Astrocyte (in vitro differentiated cells and primary cell): Measurements from ENCODE around the gene KRTAP10-6. TPM values are rescaled to one million over a fixed set of nuclear protein-coding genes. Genes with fewer than 3 reads are reported as not detected.

Source experiments
- DNase-seq: peaks from one replicate; pipeline ENCODE4 v3.0.0-alpha.2; 2010; ENCODE audit warnings: low read depth
- FAIRE-seq: peaks from 2 replicates; lab custom pipeline; 2011; peaks lifted over from hg19 to GRCh38; lab: Jason Lieb, UNC
- H2AFZ ChIP-seq: 2 replicates; pipeline ENCODE4 v1.6.0; 2012; ENCODE audit warnings: low read depth, low read length, inconsistent platforms
- H3K27ac ChIP-seq: 2 replicates; pipeline ENCODE4 v1.5.1; 2011; ENCODE audit warnings: low read depth, low read length, inconsistent platforms
- H3K27me3 ChIP-seq: 2 replicates; pipeline ENCODE4 v1.6.0; 2011; ENCODE audit warnings: low read length, inconsistent platforms; ENCODE audit not compliant: insufficient read depth
- H3K36me3 ChIP-seq: 2 replicates; pipeline ENCODE4 v1.5.1; 2011; ENCODE audit warnings: low read length, inconsistent platforms; ENCODE audit not compliant: insufficient read depth
- H3K4me1 ChIP-seq: 2 replicates; pipeline ENCODE4 v1.5.1; 2011; ENCODE audit warnings: low read length, inconsistent platforms; ENCODE audit not compliant: insufficient read depth
- H3K4me2 ChIP-seq: 2 replicates; pipeline ENCODE4 v1.6.0; 2012; ENCODE audit warnings: low read length, inconsistent platforms
- H3K4me3 ChIP-seq: 2 replicates; pipeline ENCODE4 v1.5.1; 2011; ENCODE audit warnings: low read depth, mild to moderate bottlenecking, low read length, inconsistent platforms; ENCODE audit not compliant: insufficient read depth
- H3K79me2 ChIP-seq: 2 replicates; pipeline ENCODE4 v1.6.0; 2012; ENCODE audit warnings: mild to moderate bottlenecking, low read length, inconsistent platforms; ENCODE audit not compliant: insufficient read depth
- H3K9ac ChIP-seq: 2 replicates; pipeline ENCODE4 v1.6.0; 2012; ENCODE audit warnings: mild to moderate bottlenecking, low read length, inconsistent platforms
- H3K9me3 ChIP-seq: 2 replicates; pipeline ENCODE4 v1.5.1; 2012; ENCODE audit warnings: low read depth, mild to moderate bottlenecking, low read length, inconsistent platforms; ENCODE audit not compliant: insufficient read depth
- H4K20me1 ChIP-seq: 2 replicates; pipeline ENCODE4 v1.6.0; 2012; ENCODE audit warnings: low read length, inconsistent platforms; ENCODE audit not compliant: insufficient read depth
- H3K27ac Mint-ChIP-seq: one replicate; pipeline ENCODE4 v1.8.0; 2021; ENCODE audit warnings: mild to moderate bottlenecking, mixed read lengths; ENCODE audit not compliant: unreplicated experiment
- H3K27me3 Mint-ChIP-seq: one replicate; pipeline ENCODE4 v1.8.0; 2021; ENCODE audit warnings: low read depth, mixed read lengths; ENCODE audit not compliant: unreplicated experiment
- H3K36me3 Mint-ChIP-seq: one replicate; pipeline ENCODE4 v1.8.0; 2021; ENCODE audit warnings: low read depth, mixed read lengths; ENCODE audit not compliant: unreplicated experiment
- H3K4me1 Mint-ChIP-seq: one replicate; pipeline ENCODE4 v1.8.0; 2021; ENCODE audit warnings: low read depth, mixed read lengths; ENCODE audit not compliant: unreplicated experiment
- H3K4me3 Mint-ChIP-seq: one replicate; pipeline ENCODE4 v1.8.0; 2021; ENCODE audit warnings: mild to moderate bottlenecking, moderate library complexity, mixed read lengths; ENCODE audit not compliant: unreplicated experiment
- H3K9me3 Mint-ChIP-seq: one replicate; pipeline ENCODE4 v1.8.0; 2021; ENCODE audit warnings: mild to moderate bottlenecking, mixed read lengths; ENCODE audit not compliant: unreplicated experiment
- CTCF ChIP-seq: IDR thresholded peaks from 2 replicates; pipeline ENCODE4 v1.5.1; 2011; ENCODE audit warnings: low read depth, mild to moderate bottlenecking, inconsistent platforms, low read length, moderate library complexity; ENCODE audit not compliant: insufficient read depth
- EZH2 ChIP-seq: IDR thresholded peaks from 2 replicates; pipeline ENCODE4 v1.6.1; 2012; ENCODE audit warnings: mild to moderate bottlenecking, low read length, inconsistent platforms; ENCODE audit not compliant: insufficient read depth
- total RNA-seq: library from RNA; stranded (reverse); gene quantifications from 2 replicates; pipeline ENCODE4 v1.2.1, GENCODE V29; 2021

Gene KRTAP10-6
- total RNA-seq, 1 donor from 2014 or later, result not detected

GRCh38 chr21:44595524-44595923 lies 3.2 kb upstream of the KRTAP10-6 start:
- peaks cover 2% of the 10 kb centered on the region for H3K4me1 Mint-ChIP-seq
- Histone ChIP-seq H4K20me1 (no peaks in the 10 kb centered on the region), H3K27me3 (no peaks in the 10 kb centered on the region), H3K27ac (no peak overlapping the region), H3K9me3 (peaks cover 7% of the 10 kb centered on the region), H3K4me2 (no peak overlapping the region), H3K9ac (no peak overlapping the region), H3K4me1 (no peaks in the 10 kb centered on the region), H2AFZ (no peak overlapping the region), H3K36me3 (no peaks in the 10 kb centered on the region), H3K79me2 (no peaks in the 10 kb centered on the region), H3K4me3 (no peak overlapping the region)
- H3K27ac Mint-ChIP-seq, result no peak overlapping the region
- peaks cover 23% of the 10 kb centered on the region for H3K27me3 Mint-ChIP-seq
- TF ChIP-seq EZH2 (no peak), CTCF (no peak)
- peaks cover 18% of the 10 kb centered on the region for H3K9me3 Mint-ChIP-seq
- FAIRE-seq (no peak), DNase-seq (no peak)
- peaks cover 3% of the 10 kb centered on the region for H3K36me3 Mint-ChIP-seq
- H3K4me3 Mint-ChIP-seq, result no peak overlapping the region

- no peak overlapping the region for H3K27ac Mint-ChIP-seq
Observed at GRCh38 chr21:44594406-44594916, 2.2 kb upstream of the KRTAP10-6 start.

More at GRCh38 chr21:44594406-44594916, 2.2 kb upstream of the KRTAP10-6 start:
- Mint-ChIP-seq H3K9me3 (peaks cover 15% of the 10 kb centered on the region), H3K36me3 (peaks cover 1% of the 10 kb centered on the region), H3K27me3 (peaks cover 24% of the 10 kb centered on the region), H3K4me1 (peaks cover 2% of the 10 kb centered on the region), H3K4me3 (no peak overlapping the region)
- Histone ChIP-seq H2AFZ (no peak overlapping the region), H3K4me2 (no peak overlapping the region), H3K4me1 (no peaks in the 10 kb centered on the region), H3K4me3 (no peak overlapping the region), H3K79me2 (no peaks in the 10 kb centered on the region), H4K20me1 (no peaks in the 10 kb centered on the region), H3K9me3 (peaks cover 7% of the 10 kb centered on the region), H3K36me3 (no peaks in the 10 kb centered on the region), H3K27me3 (no peaks in the 10 kb centered on the region), H3K9ac (no peak overlapping the region), H3K27ac (no peak overlapping the region)
- DNase-seq (no peak), FAIRE-seq (no peak)
- TF ChIP-seq EZH2, result no peak
- no peak for TF ChIP-seq CTCF
